Adipose tissue (tissue), 3 donors: Measurements from ENCODE around the gene ARFGEF2. TPM values are rescaled to one million over a fixed set of nuclear protein-coding genes. Genes with fewer than 3 reads are reported as not detected.
A peak's percentile ranks its signal among the peaks of the same experiment; 100 is the strongest.
"Not testable (repeated sequence)": the region's sequence is repeated elsewhere in the genome, so short reads cannot be mapped to it uniquely, and the experiment has no call there.

Experiments
- H3K27ac ChIP-seq: one replicate; pipeline ENCODE4 v1.5.1; 2013; ENCODE audit warnings: low read depth, low read length
- WGBS, 3 donors: extraction: QIAGEN DNeasy Blood & Tissue Kit; methylation state at CpG; one replicate each; pipeline ENCODE4 v1.1.7; 2013; 5-methylcytosine and 5-hydroxymethylcytosine counted together
- polyA plus RNA-seq, 3 donors: library from polyadenylated mRNA; stranded (reverse); fragments of 200-250 nt; gene quantifications; one replicate each; pipeline ENCODE4 v1.2.3, GENCODE V29; 2013
- donor health status: healthy with polysubstance abuse.
- donor health status: Bipolar disorder and iron deficiency.
- donor health status: healthy.

ARFGEF2 gene
- 10 to 100 TPM in 1 of 3 donors, 1 to 10 TPM in 2; 8.1 to 10.0 (median 9.6) TPM for polyA plus RNA-seq

DNA sequence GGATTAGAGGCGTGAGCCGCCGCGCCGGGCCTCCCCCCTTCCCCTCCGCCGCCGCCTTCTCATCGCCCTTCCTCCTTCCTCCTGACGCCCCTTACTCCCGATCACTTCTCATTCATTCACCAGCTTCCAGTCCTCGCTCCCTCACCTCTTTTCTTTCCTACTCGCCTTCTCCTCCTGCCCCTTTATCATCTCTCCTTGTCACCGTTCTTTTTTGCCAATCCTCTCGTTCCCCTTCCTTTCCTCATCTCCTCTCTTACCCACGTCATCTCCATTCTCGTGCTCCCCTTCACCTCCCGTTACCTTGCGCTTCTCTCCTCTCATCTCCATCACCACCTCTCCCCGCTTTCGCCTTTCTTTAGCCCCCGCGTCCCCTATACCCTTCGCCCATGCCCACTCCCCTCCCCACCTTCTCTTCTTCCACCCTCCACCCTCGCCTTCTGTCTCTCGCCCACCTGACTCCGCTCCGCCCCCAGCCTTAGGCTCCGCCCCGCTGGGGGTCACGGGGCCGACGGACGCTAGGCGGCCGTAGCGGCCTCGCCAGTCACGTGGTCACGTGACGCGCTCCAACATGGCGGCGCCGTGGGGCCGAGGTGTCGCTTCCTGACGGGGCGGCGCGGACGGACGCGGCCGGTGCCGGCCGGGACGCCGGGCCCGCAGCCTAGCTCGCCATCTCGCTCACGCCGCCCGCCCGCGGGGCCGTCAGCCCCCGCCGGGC, at the start of gene ARFGEF2:
TSS of gene ARFGEF2 (plus strand) at position 544 of the 715 bp plus-strand sequence. CDS start 179 bp downstream, outside the sequence.
- 0 to 1% (median 0%) methylated on average over 68 to 70 of the region's 70 CpGs for WGBS, 3 donors
- peak within 1 kb of the TSS; percentile 51 for H3K27ac ChIP-seq

DNA sequence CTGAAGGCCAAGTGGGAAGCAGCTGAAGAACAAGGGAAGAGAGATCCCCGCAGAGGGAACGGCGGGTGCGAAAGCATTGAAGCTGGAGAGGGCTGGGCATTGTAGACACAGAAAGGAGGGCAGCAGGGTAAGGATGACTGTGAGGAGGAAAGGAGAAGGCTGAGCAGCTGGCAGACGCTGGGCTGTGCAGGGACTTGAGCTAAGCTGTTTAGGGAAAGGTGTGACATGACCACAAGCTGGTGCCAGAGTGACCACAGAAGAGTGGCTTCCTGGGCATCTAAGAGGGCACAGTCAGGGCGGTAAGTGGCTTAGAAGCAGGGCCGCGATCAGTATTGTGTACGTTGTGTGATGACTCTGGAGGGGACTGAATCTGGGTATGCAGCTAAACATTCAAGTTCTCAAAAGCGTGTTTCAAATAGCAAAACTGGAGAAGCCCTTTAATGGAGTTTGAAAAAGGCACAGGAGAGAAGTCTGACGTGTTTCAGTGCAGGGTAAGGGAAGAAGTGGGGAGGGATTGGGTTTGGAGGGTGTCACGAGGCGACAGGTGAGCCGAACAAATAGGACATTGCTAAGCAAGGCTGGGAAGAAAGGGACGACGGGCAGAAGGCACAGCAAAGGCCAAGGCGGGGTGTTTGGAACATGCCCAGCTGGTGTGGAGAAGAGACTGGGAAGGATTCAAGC, 46.1 kb upstream of the ARFGEF2 start:
- H3K27ac ChIP-seq = no peak overlapping the region
- WGBS, 3 donors = 63 to 78% (median 76%) methylated on average over 17 of the region's 17 CpGs

DNA sequence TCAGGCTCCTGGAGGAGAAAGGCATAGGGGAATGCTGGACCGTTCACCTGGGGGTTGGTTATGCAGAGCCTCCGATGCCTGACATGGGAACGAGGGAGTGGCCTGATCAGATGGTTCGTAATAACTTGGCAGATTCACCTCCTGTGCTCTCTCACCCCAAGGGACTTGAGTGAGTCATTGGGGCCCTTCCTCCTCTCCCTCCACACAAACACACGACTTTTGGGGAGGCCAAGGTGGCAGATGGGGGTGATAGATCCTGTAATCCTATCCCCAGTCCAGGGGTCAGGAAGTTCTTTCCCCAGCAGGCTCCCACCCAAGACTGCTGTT, 45.6 kb upstream of the ARFGEF2 start:
- H3K27ac ChIP-seq = no peak overlapping the region
- 34 to 60% (median 46%) methylated on average over 5 of the region's 5 CpGs for WGBS, 3 donors

DNA sequence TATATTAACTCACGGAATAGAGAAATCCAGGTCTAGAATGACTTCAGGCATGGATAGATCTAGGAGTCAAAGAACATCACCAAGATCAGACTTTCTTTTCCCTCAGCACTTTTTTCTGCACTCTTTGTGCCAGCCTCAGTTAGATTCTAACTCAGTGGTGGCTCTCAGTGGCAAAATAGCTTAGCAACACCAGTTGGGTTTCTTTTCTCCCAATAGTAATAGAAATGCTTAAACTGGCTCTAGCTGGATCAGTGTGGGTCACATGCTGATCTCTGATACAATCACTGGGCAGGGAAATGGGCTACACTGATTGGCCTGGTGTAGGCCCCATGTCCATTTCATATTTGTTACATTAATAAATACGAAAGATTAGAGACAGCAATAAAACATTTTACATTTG, 44.2 kb upstream of the ARFGEF2 start:
- WGBS, 3 donors = 48 to 74% (median 50%) methylated on average over 2 of the region's 2 CpGs
- no peak overlapping the region for H3K27ac ChIP-seq

DNA sequence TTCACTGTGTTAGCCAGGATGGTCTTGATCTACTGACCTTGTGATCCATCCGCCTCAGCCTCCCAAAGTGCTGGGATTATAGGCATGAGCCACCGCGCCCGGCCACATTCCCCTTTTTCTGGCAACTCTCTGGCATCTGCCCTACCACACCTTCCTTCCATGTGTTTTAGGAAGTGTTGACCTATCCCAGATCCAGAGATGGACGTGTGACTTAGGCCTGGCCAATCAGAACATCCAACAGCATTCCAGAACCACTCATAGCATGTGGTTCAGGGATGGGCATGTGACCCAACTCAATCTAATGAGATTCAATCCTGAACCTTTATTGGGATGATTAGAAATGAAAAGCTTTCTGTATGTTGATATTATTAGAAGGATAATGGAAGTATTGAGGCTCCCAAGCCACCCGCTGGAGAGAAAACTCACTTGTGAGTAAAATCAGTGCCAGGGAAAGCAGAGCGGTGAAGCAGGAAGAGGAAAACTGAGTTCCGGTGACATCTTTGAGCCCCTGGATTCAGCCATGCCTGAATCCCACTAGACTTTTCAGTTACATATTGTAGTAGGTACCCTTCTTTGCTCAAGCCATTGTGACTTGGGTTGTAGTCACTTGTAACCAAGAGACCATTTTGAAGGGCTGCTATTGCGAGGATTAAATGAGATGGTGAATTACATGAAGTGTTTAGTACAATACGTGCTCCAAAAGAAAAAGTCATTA, 42.8 kb upstream of the ARFGEF2 start:
- no peak overlapping the region for H3K27ac ChIP-seq
- WGBS, 3 donors = 92 to 93% (median 93%) methylated on average over 10 of the region's 10 CpGs

DNA sequence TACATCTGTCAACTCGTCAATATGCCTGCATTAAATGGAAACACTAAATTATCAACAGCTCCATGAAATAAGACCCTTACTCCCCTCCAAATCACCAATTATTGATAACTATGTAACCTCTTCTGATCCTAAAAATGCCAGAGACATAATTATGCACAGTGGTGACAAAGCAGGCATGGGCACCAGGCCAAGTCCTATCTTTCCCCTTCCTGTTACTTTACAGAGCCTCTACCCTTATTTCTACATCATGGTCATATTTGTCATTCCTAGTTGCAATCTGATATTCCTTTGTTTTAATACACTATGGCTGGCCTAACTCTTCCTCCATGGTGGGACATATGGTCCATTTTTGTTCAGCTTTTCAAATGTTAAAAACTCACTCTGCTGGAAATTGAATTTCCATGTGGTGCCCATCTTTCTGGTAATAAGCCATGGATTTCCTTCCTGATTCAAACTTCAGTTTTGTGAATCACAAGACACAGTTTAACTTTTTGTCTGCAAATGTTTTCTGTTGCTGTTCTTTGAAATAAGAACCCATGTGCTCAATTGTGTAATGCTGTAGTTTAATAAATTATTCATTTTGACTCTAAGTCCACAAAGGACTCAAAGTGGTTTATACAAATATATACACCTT, 41.8 kb upstream of the ARFGEF2 start:
- H3K27ac ChIP-seq = no peak overlapping the region
- 72 to 94% (median 88%) methylated on average over 1 of the region's 1 CpG for WGBS, 3 donors

DNA sequence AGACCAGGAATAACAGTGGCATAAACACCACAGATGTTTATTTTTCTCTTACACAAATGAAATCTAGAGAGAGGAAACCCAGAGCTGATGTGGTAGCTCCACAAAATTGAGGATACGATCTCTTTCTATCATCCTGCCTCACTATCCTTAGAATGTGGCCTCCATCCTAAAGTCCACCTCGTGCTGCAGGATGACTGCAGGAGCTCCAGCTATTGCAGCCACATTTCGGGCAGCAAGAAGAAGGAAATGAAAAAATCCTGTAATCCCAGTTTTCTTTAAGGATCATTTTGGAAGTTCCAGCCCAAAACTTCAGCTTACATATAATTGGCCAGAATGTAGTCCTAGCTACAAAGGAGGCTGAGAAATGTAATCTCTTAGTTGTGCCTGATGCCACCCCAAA, 41.2 kb upstream of the ARFGEF2 start:
- 85 to 89% (median 87%) methylated on average over 3 of the region's 3 CpGs for WGBS, 3 donors
- no peak overlapping the region for H3K27ac ChIP-seq

DNA sequence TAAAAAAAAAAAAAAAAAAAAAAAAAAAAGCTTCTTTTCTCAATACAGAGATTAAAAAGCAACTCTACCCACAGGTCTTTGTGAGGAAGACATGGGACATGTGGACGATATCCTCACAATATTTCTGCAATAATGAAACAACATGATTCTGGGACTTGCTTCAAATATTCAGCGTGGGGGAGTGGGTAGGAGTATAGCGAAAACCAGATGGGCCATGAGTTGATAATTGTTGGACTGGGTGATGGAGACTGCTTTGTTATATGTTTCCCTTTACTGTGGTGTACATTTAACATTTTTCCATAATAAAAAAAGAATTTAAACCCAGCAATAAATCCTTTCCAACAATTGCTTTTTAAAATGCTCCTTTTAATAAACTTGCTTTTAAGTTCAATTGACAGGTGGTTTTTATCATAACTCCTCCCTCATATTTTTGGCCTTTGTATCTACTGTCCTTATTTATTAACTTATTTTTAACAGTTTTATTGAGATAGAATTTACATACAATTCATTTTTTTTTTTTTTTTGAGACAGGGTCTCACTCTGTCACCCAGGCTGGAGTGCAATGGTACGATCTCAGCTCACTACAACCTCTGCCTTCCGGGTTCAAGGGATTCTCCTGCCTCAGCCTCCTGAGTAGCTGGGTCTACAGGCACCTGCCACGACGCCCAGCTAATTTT, 40.4 kb upstream of the ARFGEF2 start:
- H3K27ac ChIP-seq = no peak overlapping the region
- WGBS, 3 donors = 68 to 87% (median 78%) methylated on average over 7 of the region's 7 CpGs

DNA sequence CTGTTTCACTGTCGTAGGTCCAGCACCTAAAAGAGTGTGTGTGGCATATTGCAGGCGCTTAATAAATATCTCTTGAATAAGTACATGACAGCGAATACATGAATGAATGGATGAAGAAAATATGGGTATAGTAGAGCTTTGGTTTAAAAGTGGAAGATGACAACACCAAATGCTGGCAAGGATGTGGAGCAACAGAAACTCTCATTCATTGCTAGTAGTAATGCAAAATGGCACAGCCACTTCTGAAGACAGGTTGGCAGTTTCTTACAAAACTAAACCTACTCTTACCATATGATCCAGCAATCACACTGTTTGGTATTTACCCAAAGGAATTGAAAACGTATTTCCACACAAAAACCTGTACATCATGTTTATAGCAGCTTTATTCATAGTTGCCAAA, 36.3 kb upstream of the ARFGEF2 start:
- 79 to 86% (median 85%) methylated on average over 4 of the region's 4 CpGs for WGBS, 3 donors
- no peak overlapping the region for H3K27ac ChIP-seq

DNA sequence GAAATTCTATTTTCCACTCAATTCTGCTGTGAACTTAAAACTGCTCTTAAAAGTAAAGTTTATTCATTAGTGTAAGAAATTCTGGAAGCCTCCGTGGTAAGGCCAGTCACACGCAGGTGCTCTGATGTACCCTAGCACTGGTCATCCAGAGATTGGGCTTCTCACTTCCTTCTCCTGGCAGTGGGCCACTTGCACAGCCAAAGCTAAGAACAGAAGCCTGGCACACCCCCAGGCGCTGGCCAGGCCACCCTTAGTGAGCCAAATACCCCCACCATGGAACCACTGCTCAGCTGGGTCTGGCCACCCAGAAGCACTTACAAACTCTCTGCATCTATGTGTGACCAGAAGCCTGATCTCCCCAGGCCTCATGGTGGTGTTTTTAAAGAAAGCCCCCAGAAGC, 35.3 kb upstream of the ARFGEF2 start:
- WGBS, 3 donors = 59 to 86% (median 70%) methylated on average over 3 of the region's 3 CpGs

DNA sequence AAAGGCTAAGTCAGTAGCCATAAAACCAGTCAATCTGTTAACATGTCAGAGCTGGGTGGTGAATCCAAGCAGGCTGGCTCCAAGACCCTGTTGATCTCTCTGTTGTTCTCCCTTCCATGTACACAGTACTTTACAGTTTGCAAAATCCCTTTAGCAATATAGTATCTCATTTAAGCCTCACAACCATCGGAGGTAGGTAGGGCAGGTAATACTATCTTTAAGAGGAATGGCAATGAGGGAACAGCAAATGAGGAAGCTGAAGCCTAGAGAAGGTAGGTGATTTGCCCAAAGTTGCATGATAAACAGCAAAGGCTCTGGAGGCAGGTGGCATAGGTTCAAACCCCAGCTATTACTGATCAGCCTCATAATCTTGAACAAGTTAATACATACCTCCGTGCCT, 34.7 kb upstream of the ARFGEF2 start:
- WGBS, 3 donors = 73 to 88% (median 87%) methylated on average over 2 of the region's 2 CpGs
- no peak overlapping the region for H3K27ac ChIP-seq

More for the DNA sequence above, 35.3 kb upstream of the ARFGEF2 start:
- no peak overlapping the region for H3K27ac ChIP-seq

DNA sequence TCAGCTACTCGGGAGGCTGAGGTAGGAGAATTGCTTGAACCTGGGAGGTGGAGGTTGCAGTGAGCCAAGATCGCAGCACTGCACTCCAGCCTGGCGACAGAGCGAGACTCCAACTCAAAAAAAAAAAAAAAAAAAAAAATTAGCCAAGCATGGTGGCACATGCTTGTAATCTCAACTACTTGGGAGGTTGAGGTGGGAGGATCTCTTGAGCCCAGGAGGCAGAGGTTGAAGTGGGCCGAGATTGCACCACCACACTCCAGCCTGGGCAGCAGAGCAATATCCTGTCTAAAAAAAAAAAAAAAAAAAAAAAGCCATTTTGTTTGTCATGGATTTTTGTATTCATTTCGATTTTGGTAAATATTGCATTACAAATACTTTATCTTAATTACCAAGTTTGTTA, 33.0 kb upstream of the ARFGEF2 start:
- WGBS, 3 donors = 76 to 91% (median 77%) methylated on average over 6 of the region's 6 CpGs

DNA sequence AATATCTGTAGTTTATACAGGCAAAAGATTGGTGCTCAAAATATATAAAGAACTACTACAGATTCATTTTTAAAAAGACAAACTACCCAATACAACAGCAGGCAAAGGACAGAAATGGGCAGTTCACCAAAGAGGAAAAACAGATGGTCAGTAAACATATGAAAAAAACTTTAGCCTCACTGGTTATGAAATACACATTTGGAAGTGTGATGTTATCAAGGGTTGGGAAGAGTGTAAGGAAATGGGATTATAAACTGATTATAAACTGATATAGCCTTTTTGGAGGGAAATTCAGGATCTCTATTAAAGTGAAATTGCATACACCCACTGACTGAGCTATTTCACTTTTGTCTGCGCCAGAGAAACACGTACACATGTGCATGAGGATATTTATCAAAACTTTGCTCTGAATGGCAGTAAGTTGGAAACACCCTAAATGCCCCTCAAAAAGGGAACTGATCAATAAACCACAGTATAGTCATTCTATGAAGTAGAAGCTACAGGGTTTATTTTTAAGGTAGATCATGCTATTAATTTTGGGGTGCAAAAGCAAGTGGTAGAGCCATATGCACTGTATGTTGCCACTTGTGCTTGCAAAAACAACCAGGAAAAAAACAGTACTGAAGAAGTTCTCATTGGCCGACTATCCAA, 32.2 kb upstream of the ARFGEF2 start:
- 64 to 74% (median 69%) methylated on average over 3 of the region's 3 CpGs for WGBS, 3 donors
- no peak overlapping the region for H3K27ac ChIP-seq

More for the DNA sequence above, 33.0 kb upstream of the ARFGEF2 start:
- H3K27ac ChIP-seq = not testable (repeated sequence)

DNA sequence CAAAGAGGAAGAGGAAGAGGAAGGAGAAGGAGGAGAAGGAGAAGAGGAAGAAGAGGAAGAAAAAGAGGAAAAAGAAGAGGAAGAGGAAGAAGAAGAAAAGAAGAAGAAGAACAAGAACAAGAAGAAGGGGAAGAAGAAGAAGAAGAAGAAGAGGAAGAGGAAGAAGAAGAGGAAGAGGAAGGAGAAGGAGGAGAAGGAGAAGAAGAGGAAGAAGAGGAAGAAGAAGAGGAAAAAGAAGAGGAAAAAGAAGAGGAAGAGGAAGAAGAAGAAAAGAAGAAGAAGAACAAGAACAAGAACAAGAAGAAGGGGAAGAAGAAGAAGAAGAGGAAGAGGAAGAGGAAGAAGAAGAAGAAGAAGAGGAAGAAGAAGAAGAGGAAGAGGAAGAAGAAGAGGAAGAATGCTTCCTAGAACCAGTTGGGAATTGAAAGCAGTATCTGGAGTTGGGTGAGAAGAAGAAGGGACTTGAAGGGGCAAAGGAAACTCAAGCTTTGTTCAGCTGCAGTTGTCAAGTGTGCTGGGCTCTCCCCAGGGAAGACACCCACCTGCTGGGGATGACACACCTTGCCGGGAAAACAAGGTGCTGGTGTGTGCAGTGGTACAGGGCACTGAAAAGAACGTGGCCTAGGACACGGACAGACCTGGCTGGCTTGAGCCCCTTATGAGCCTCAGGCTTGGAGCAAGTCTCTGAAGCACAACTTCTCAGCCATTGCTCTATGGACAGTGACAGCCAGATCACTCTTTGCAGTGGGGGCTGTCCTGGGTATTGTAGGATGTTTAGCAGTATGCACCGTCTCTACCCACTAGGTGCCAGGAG, 30.1 kb upstream of the ARFGEF2 start:
- 50 to 70% (median 69%) methylated on average over 4 of the region's 4 CpGs for WGBS, 3 donors
- no peak overlapping the region for H3K27ac ChIP-seq

DNA sequence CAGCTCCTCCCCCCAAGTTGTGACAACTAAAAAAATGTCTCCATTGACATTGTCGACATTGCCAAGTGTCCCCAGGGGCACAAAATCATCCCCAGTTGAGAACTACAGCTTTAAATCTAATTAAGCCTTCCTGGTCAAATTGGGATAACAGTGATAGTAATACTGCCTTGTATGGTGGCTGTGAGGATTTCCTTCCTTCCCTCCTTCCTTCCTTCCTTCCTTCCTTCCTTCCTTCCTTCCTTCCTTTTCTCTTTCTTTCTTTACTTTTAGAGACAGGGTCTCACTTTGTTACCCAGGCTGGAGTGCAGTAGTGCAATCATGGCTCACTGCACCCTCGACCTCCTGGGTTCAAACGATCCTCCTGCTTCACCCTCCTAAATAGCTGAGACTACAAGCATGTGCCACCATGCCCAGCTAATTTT, 29.5 kb upstream of the ARFGEF2 start:
- no peak overlapping the region for H3K27ac ChIP-seq
- WGBS, 3 donors = 65 to 79% (median 74%) methylated on average over 3 of the region's 3 CpGs

DNA sequence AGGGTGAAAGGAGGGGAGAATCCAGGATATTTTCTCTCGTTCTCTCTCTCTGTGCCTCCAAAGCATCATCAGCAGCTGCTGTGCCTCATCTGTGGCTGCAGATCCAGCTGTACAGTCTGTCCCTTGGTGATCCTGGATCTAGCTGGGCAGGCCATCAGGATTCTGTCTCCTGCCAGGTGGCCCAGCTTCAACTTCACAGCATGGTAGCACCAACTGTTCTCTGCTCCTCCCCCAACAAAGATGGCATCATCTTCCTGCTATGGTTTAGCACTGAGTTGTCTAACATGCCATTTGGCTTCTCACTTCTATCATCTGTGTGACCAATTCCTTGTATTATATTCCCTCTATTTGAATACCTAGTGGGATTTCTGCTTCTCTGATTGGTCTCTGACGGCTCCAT, 28.6 kb upstream of the ARFGEF2 start:
- 52 to 84% (median 77%) methylated on average over 2 of the region's 2 CpGs for WGBS, 3 donors

DNA sequence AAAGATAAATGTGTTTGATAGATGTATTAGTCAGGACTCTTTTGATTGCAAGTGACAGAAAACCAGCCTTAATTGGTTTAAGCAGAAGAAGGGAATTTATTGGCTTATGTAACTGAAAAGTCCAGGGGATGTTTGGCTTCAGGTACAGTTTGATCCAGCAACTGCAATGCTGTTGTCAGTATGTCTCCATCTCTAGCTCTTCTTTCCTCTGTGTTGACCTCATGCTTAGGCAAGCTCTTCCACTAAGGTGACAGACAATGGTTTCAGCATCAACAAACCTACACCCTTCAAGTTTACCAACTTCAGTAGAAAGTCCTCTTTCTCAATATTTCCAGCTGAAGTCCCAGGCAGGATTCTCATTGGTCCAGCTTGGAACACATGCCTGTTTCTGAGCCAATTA, 28.1 kb upstream of the ARFGEF2 start:
- no peak overlapping the region for H3K27ac ChIP-seq

More for the DNA sequence above, 28.6 kb upstream of the ARFGEF2 start:
- no peak overlapping the region for H3K27ac ChIP-seq
